K562 (cell line): ENCODE data around the gene COX14. TPM values are rescaled to one million over a fixed set of nuclear protein-coding genes. Genes with fewer than 3 reads are reported as not detected.
A peak's percentile ranks its signal among the peaks of the same experiment; 100 is the strongest.

ENCODE experiments used
- ATAC-seq: fragments of 200-7000 bp; cut with Tn5 transposase; 3 replicates; pipeline ENCODE4 v1.9.1; 2020; ENCODE audit warnings: moderate library complexity
- BruUV-seq: library from RNA; stranded (reverse); fragments of 400-500 nt; replicated peaks from 2 replicates; lab custom pipeline; 2021; lab: Mats Ljungman, UMichigan
- CTCF ChIA-PET: fragments of 300-600 bp; formaldehyde crosslinking; extraction: SDS; loops from one replicate; lab custom pipeline; 2021; ENCODE audit warnings: low intra/inter-chr PET ratio; lab: Yijun Ruan, JAX
- POLR2A ChIA-PET: fragments of 300-600, 350-650 bp; sonication (Branson Sonifier 250); formaldehyde crosslinking; extraction: SDS; loops from one replicate; lab custom pipeline; 2021; ENCODE audit warnings: antibody characterized with exemption, inconsistent platforms; lab: Yijun Ruan, JAX
- DNase-seq, 4 experiments: peaks; one replicate each; pipeline versions ENCODE4 v3.0.0 to v3.0.0-alpha.2; 2011 to 2018; ENCODE audit warnings: low spot score in 3 of 4, mixed read lengths in 3 of 4; ENCODE audit errors: extremely low read depth in 1 of 4
- FAIRE-seq: peaks from 2 replicates; lab custom pipeline; 2011; peaks lifted over from hg19 to GRCh38; lab: Jason Lieb, UNC
- H2AFZ ChIP-seq: 2 replicates; pipeline ENCODE4 v1.6.0; 2011; ENCODE audit warnings: low read depth, low read length, control low read depth, inconsistent platforms
- H3K27ac ChIP-seq: fragments of 200-600 bp; 3 replicates; pipeline ENCODE4 v1.8.0; 2011; ENCODE audit warnings: low read depth, mild to moderate bottlenecking, control low read depth, inconsistent platforms, low read length, moderate library complexity, mixed read lengths; ENCODE audit errors: extremely low read depth
- H3K27me3 ChIP-seq, 2 experiments: fragments of 300-600 bp in 1 of 2; 2 replicates in 1 of 2; 3 replicates in 1 of 2; pipeline versions ENCODE4 v1.6.0 to v1.8.0; 2011; ENCODE audit warnings: inconsistent platforms in 2 of 2, low read length in 2 of 2, mild to moderate bottlenecking in 1 of 2, mixed read lengths in 1 of 2, moderate library complexity in 1 of 2; ENCODE audit not compliant: control insufficient read depth in 2 of 2, insufficient read depth in 2 of 2
- H3K36me3 ChIP-seq: fragments of 300-600 bp; 3 replicates; pipeline ENCODE4 v1.8.0; 2011; ENCODE audit warnings: mild to moderate bottlenecking, low read length, inconsistent platforms; ENCODE audit not compliant: control insufficient read depth, insufficient read depth
- H3K4me1 ChIP-seq, 2 experiments: fragments of 200-600 bp in 1 of 2; replicated peaks in 1 of 2; 2 replicates in 1 of 2; 3 replicates in 1 of 2; pipeline versions ENCODE4 v1.5.1 to v1.8.0; 2011; ENCODE audit warnings: inconsistent platforms in 2 of 2, low read length in 2 of 2, mild to moderate bottlenecking in 1 of 2, mixed read lengths in 1 of 2, moderate library complexity in 1 of 2; ENCODE audit not compliant: control insufficient read depth in 2 of 2, insufficient read depth in 2 of 2
- H3K4me2 ChIP-seq: 2 replicates; pipeline ENCODE4 v1.6.1; 2011; ENCODE audit warnings: low read length, control low read depth, inconsistent platforms, mixed read lengths; ENCODE audit not compliant: insufficient read depth
- H3K4me3 ChIP-seq: fragments of 200-600 bp; sonication (generic), shearing (Covaris generic); 2 replicates; pipeline ENCODE4 v1.5.1; 2016; ENCODE audit warnings: control low read depth, inconsistent platforms
- H3K79me2 ChIP-seq: fragments of 200-600 bp; 3 replicates; pipeline ENCODE4 v1.8.0; 2011; ENCODE audit warnings: low read length, inconsistent platforms; ENCODE audit not compliant: control insufficient read depth, insufficient read depth
- H3K9ac ChIP-seq, 2 experiments: 2 replicates each; pipeline versions ENCODE4 v1.6.0 to v1.6.1; 2011; ENCODE audit warnings: low read depth in 2 of 2, low read length in 2 of 2, control low read depth in 1 of 2, inconsistent platforms in 1 of 2, mild to moderate bottlenecking in 1 of 2, mixed read lengths in 1 of 2; ENCODE audit not compliant: insufficient read depth in 1 of 2
- H3K9me1 ChIP-seq: one replicate; pipeline ENCODE4 v1.6.0; 2011; ENCODE audit warnings: inconsistent platforms, mild to moderate bottlenecking, low read length, moderate library complexity; ENCODE audit not compliant: control insufficient read depth, insufficient read depth
- H3K9me3 ChIP-seq: replicated peaks from 2 replicates; pipeline ENCODE4 v1.5.1; 2011; ENCODE audit warnings: low read depth, low read length, inconsistent platforms; ENCODE audit not compliant: control insufficient read depth, insufficient read depth
- H4K20me1 ChIP-seq: replicated peaks from 2 replicates; pipeline ENCODE4 v1.6.1; 2011; ENCODE audit warnings: low read length, inconsistent platforms, mixed read lengths; ENCODE audit not compliant: control insufficient read depth, insufficient read depth
- ATF7 ChIP-seq: fragments of 450-650 bp; IDR thresholded peaks from 2 replicates; pipeline ENCODE4 v1.7.1; 2014; ENCODE audit warnings: mild to moderate bottlenecking, moderate library complexity
- CTBP1 ChIP-seq: fragments of 450-650 bp; IDR thresholded peaks from 2 replicates; pipeline ENCODE4 v1.6.1; 2016; ENCODE audit warnings: borderline replicate concordance
- DDX20 ChIP-seq: fragments of 450-650 bp; IDR thresholded peaks from 2 replicates; pipeline ENCODE4 v1.6.1; 2016; ENCODE audit warnings: missing genetic modification characterization, low read depth, mild to moderate bottlenecking, missing compliant biosample characterization, moderate library complexity
- MAFK ChIP-seq: IDR thresholded peaks from 2 replicates; pipeline ENCODE4 v1.6.1; 2011; ENCODE audit warnings: low read length, improper control_type of control experiment
- SMAD2 ChIP-seq: fragments of 150-350 bp; IDR thresholded peaks from 2 replicates; pipeline ENCODE4 v1.6.1; 2014; ENCODE audit warnings: low read depth, mild to moderate bottlenecking, low read length
- SPI1 ChIP-seq: IDR thresholded peaks from 2 replicates; pipeline ENCODE4 v1.6.1; 2011; ENCODE audit warnings: low read depth, low read length, control low read depth, borderline replicate concordance
- SREBF2 ChIP-seq: sonication (generic); formaldehyde crosslinking; IDR thresholded peaks from 2 replicates; pipeline ENCODE4 v1.4.0; 2020; ENCODE audit warnings: mild to moderate bottlenecking, missing genetic modification reagents
- TAF9B ChIP-seq: fragments of 450-650 bp; IDR thresholded peaks from 2 replicates; pipeline ENCODE4 v1.6.1; 2018; ENCODE audit warnings: mild to moderate bottlenecking; ENCODE audit not compliant: partially characterized antibody
- ZNF197 ChIP-seq: fragments of 200-800 bp; sonication (Bioruptor generic); IDR thresholded peaks from 2 replicates; pipeline ENCODE4 v1.6.1; 2016; ENCODE audit warnings: low read depth, missing genetic modification characterization, missing compliant biosample characterization
- ZNF347 ChIP-seq: fragments of 450-650 bp; formaldehyde crosslinking; IDR thresholded peaks from 2 replicates; pipeline ENCODE4 v1.4.0; 2020; ENCODE audit warnings: low read depth, mild to moderate bottlenecking, moderate library complexity
- WGBS: fragments of 100-300 bp; shearing (Covaris generic); methylation state at CpG from one replicate; pipeline ENCODE4 v1.1.6; 2016; ENCODE audit warnings: low coverage, mixed read lengths; ENCODE audit not compliant: insufficient coverage; ENCODE audit errors: missing lambda C conversion rate; 5-methylcytosine and 5-hydroxymethylcytosine counted together
- in situ Hi-C: fragments of 300-500 bp; cut with MboI; formaldehyde crosslinking; loops from 4 replicates; pipeline ENCODE4 v1.15.0; 2018; ENCODE audit warnings: inconsistent platforms, mixed read lengths
- intact Hi-C: fragments of 100-400 bp; cut with micrococcal nuclease; formaldehyde crosslinking; loops from 2 replicates; pipeline ENCODE4 v1.14.2; 2022
- polyA plus RNA-seq, 8 experiments: library from polyadenylated mRNA; depleted of rRNA in 4 of 8; stranded (reverse) in 5 of 8; unstranded in 3 of 8; fragments of >200 nt; fragmentation: Nextera tagmentation in 2 of 8; fragmentation: Illumina TruSeq in 1 of 8; extraction: Ambion mirVana in 2 of 8; extraction: Trizol in 1 of 8; gene quantifications; 2 replicates each; pipeline versions ENCODE4 v1.2.1 to v1.2.3, GENCODE V29; 2011 to 2014; ENCODE audit warnings: inconsistent platforms in 1 of 8, missing spikeins in 1 of 8
- total RNA-seq, 7 experiments: library from RNA; depleted of rRNA in 6 of 7; stranded (reverse); fragments of >200 nt in 6 of 7; fragmentation: Illumina TruSeq in 2 of 7; extraction: Trizol in 2 of 7; gene quantifications; 2 replicates each; pipeline versions ENCODE4 v1.2.1 to v1.2.3, GENCODE V29; 2011 to 2021; ENCODE audit warnings: low replicate concordance in 1 of 7
- TF ChIP-seq, protein P1 (sequence below): fragments of 250-450 bp; sonication (Bioruptor Pico); IDR thresholded peaks from 2 replicates; pipeline ENCODE4 v1.9.0; 2021; ENCODE audit warnings: mild to moderate bottlenecking, inconsistent platforms
- TF ChIP-seq, protein P2 (sequence below), 2 experiments: fragments of 200-800 bp in 1 of 2; sonication (Bioruptor generic) in 1 of 2; sonication (generic) in 1 of 2; formaldehyde crosslinking in 1 of 2; IDR thresholded peaks in 1 of 2; conservative IDR thresholded peaks in 1 of 2; 2 replicates each; pipeline versions ENCODE4 v1.5.0 to v1.6.1; 2016 to 2020; ENCODE audit warnings: missing compliant biosample characterization in 1 of 2, missing genetic modification characterization in 1 of 2, missing genetic modification reagents in 1 of 2

The COX14 gene
- total and polyA plus RNA-seq, 9 of the 15 experiments (the other 6 are each of a cell fraction or from before 2014, with no cell fraction given) = 44.4 to 269 (median 53.4) TPM

DNA sequence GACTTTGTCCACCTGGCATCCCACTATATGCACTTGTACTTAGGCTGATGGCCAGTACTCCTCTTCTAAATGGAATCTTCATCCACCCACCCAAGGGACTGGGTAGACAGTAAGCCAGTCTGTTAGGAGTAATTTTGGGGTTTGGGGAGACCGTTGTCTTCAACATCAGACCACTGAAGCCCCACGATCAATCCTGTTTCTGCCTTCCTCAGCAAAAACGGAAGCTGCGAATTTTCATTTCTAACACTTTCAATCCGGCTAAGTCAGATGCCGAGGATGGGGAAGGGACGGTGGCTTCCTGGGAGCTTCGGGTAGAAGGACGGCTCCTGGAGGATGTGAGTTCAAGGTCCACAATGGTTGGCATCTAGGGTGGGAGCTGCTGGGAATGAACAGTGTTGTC is 24.9 kb upstream of the COX14 start:
- Histone ChIP-seq H3K79me2 (peaks cover 10% of the 10 kb centered on the region), H3K4me2 (no peak overlapping the region), H3K27ac (no peak overlapping the region), H3K4me3 (no peak overlapping the region), H3K4me1 (peaks cover 5 to 12% of the 10 kb centered on the region in 2 experiments; a peak in 3 of 5 replicates), H3K27me3 (no peaks in the 10 kb centered on the region), H4K20me1 (peaks cover 5% of the 10 kb centered on the region), H3K36me3 (peaks cover 59% of the 10 kb centered on the region), H3K9me3 (no peaks in the 10 kb centered on the region), H3K9ac (no peak overlapping the region), H3K9me1 (no peaks in the 10 kb centered on the region), H2AFZ (no peak overlapping the region)
- FAIRE-seq = no peak
- WGBS = 91% methylated on average over 9 of the region's 9 CpGs
- no peak for DNase-seq
- no TSS peak for BruUV-seq
- in situ Hi-C loops (no loop called here), intact Hi-C loops (loop anchor here (5.0 kb wide), 1 partner anchor 675 kb away; the partner anchor contains the start of gene ATF1)
- ChIA-PET POLR2A (interaction anchor here (0.6 to 1.2 kb wide), 3 partner anchors 9 to 346 kb away, joined by 3 to 7 read pairs (median 4); partner anchors contain the start of gene TMBIM6), CTCF (interaction anchor here (1.8 kb wide), 1 partner anchor 228 kb away, joined by 6 read pairs; no protein-coding TSS in a partner anchor)
- no peak for ATAC-seq
- TF ChIP-seq TAF9B (no peak), ZNF347 (CRISPR knock-in tag) (no peak), MAFK (0 out of 2 replicates have a peak, but pooled peaks have one; percentile 15)

DNA sequence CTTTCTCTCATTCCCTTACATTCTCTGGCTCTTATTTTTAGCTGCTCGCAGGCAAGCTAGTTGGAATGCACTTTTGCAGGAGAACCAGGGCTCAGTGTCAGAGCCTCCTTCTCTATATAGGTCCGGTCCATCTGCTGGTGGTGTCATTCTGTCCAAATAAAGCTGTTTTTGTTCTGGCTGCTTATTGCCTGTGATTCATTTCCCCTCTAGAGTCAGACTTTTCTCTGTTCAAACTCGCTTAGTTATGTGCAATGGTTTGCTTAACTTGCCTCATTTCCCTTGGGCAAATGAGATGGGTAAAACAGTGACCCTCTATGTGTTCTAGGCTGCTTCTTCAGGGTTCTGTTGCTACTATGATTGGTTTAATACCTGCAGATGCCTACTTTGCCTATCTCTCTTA is 24.0 kb upstream of the COX14 start:
- H3K4me2 ChIP-seq = no peak overlapping the region
- TF ChIP-seq, protein P1, sequence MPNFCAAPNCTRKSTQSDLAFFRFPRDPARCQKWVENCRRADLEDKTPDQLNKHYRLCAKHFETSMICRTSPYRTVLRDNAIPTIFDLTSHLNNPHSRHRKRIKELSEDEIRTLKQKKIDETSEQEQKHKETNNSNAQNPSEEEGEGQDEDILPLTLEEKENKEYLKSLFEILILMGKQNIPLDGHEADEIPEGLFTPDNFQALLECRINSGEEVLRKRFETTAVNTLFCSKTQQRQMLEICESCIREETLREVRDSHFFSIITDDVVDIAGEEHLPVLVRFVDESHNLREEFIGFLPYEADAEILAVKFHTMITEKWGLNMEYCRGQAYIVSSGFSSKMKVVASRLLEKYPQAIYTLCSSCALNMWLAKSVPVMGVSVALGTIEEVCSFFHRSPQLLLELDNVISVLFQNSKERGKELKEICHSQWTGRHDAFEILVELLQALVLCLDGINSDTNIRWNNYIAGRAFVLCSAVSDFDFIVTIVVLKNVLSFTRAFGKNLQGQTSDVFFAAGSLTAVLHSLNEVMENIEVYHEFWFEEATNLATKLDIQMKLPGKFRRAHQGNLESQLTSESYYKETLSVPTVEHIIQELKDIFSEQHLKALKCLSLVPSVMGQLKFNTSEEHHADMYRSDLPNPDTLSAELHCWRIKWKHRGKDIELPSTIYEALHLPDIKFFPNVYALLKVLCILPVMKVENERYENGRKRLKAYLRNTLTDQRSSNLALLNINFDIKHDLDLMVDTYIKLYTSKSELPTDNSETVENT (CRISPR knock-in tag) = no peak
- no peak for TF ChIP-seq DDX20
- TF ChIP-seq CTBP1 = no peak
- no peak for TF ChIP-seq SPI1
- TF ChIP-seq, protein P2, sequence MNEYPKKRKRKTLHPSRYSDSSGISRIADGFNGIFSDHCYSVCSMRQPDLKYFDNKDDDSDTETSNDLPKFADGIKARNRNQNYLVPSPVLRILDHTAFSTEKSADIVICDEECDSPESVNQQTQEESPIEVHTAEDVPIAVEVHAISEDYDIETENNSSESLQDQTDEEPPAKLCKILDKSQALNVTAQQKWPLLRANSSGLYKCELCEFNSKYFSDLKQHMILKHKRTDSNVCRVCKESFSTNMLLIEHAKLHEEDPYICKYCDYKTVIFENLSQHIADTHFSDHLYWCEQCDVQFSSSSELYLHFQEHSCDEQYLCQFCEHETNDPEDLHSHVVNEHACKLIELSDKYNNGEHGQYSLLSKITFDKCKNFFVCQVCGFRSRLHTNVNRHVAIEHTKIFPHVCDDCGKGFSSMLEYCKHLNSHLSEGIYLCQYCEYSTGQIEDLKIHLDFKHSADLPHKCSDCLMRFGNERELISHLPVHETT (CRISPR knock-in tag; conservative IDR thresholded peaks at IDR 0.05 in 1 of 2, IDR thresholded peaks at IDR 0.05 in 1 of 2) = no peak
- TF ChIP-seq ZNF197 (CRISPR knock-in tag) = no peak
- TF ChIP-seq SMAD2 = no peak
- TF ChIP-seq SREBF2 = no peak
- TF ChIP-seq ATF7 = no peak

More for the DNA sequence above, 24.0 kb upstream of the COX14 start:
- DNase-seq (no peak), ATAC-seq (no peak), FAIRE-seq (no peak)
- Histone ChIP-seq H3K36me3 (peaks cover 65% of the 10 kb centered on the region), H3K79me2 (peaks cover 10% of the 10 kb centered on the region), H3K27ac (no peak overlapping the region), H3K9me3 (no peaks in the 10 kb centered on the region), H3K4me1 (peaks cover 5 to 12% of the 10 kb centered on the region in 2 experiments; a peak in 3 of 5 replicates), H4K20me1 (peaks cover 5% of the 10 kb centered on the region), H3K27me3 (no peaks in the 10 kb centered on the region), H3K4me3 (no peak overlapping the region), H3K9ac (no peak overlapping the region), H2AFZ (no peak overlapping the region), H3K9me1 (no peaks in the 10 kb centered on the region)
- intact Hi-C loops = loop anchor here (1.0 to 5.0 kb wide), 2 partner anchors 87 to 674 kb away; partner anchors contain the start of gene ATF1
- ChIA-PET POLR2A (interaction anchor here (0.6 to 1.2 kb wide), 3 partner anchors 8 to 347 kb away, joined by 3 to 7 read pairs (median 4); partner anchors contain the start of gene TMBIM6), CTCF (interaction anchor here (0.5 to 2.3 kb wide), 4 partner anchors 24 to 227 kb away, joined by 3 to 24 read pairs (median 5); partner anchors contain the start of gene COX14)
- BruUV-seq = no TSS peak
- in situ Hi-C loops = no loop called here
- WGBS = 74% methylated on average over 3 of the region's 3 CpGs
